Inflammatory macrophage (primary cell): Measurements from ENCODE around the gene ARSI.

Experiments used
- DNase-seq, 2 donors: peaks; one replicate each; pipeline ENCODE4 v3.0.0-alpha.2; 2020 to 2022

The ARSI gene

DNA sequence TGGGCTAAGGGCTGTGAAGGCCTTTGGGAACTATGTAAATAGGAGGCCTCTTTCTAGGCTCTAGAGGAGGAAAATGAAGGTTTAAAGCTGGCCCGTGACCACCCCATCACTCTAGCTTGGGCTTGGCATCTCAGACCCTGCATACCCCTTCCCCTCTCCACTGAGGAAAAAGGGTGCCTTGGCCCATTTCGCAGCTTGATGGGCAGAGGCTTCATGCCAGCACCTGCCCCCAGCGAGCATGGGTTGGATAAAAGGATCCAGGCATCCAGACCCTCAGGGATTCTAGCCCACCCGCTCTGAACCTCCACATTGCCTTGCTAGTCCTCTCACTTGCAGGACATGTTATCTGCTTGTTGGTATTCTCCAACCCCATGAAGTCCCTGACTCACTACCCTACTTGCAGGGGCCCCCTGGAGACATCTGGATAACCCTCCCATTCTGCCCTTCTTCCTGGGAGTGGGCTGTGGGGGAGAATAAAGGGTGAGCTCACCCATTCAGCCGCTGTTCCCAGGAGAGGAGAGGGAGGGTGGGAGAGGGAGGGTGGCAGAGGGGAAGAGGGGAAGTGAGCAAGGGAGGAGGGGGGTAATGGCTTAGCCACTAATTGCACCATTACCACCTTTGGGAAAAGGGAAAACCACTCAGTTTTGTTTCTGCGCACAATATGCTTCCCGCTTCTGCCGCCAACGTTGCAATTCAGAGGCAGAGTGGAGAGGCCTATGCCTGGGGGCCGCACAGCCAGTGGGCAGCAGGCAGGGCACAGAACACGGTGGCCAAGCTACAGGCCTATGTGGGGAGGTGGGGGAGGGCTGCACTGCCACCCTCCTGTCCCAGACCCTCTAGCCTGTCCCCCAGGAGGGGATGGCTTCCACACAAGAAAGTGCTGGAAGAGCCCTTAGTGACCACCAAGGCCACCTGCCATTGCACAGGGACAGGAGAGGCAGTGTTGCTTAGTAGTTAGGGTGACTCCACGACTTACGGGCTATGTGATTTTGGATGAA, 11.0 kb downstream of the ARSI start:
- DNase-seq: no peak

DNA sequence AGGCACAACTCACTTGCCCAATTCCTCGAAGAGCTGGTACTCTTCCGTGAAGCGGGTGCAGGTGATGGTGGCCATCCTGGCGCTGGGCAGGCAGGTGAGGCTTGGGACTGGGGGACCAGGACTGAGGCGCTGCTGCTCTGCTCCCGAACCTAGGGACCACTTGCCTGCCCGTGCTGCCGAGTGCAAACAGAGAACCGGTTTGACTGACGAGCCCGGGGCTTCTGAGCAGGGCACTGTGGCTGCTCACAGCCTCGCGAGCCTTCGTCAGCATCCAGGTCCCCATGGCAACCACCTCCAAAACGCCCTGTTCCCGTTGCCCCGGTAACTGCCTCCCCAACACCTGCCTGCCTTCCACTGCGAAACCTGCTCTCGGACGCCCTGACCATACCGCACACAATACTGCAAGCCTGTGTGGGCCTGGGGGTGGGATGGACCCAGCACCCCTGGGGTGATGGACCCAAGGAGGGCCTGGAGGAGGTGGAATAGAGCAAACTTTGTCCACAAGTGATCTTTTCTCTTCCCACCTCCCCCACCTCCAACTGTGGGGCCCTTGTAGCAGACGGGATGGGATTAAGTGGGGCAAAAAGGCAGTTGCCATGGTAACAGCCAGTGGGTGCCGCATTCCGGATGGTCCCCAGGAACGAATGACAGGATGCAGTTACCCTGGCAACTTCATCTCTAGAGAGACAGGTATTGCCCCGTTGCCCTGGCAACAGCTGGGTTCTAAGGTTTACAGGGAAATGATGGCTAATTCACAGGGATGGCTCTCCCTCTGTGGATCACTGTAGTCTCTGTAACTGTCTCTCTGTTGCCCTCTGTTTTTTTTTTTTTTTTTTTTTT, 12.9 kb downstream of the ARSI start, which contains the start of gene CAMK2A:
Gene CAMK2A, minus strand, starts transcription at position 223 of the 840 bp plus-strand sequence. Its CDS starts 148 bp downstream, at position 75.
- DNase-seq: no peak

DNA sequence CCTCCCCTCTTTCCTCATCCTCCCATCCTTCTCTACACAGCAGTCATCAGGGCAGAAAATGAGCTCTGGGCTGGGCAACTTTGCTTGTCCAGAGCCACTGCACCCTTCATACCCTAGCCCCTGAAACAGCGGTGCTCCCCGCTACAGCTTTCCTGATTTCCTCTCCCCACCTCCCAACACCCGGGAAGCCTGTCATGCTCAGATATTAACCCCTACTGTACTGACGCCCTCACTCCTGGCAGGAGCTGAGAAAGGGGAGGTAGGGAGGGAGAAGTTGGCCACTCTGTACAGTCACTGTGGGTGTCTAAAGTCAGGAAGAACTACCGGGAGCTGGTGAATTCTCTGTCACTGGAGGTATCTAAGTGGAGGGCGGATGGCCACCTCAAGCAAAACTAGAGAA, 13.9 kb downstream of the ARSI start:
- DNase-seq: no peak

DNA sequence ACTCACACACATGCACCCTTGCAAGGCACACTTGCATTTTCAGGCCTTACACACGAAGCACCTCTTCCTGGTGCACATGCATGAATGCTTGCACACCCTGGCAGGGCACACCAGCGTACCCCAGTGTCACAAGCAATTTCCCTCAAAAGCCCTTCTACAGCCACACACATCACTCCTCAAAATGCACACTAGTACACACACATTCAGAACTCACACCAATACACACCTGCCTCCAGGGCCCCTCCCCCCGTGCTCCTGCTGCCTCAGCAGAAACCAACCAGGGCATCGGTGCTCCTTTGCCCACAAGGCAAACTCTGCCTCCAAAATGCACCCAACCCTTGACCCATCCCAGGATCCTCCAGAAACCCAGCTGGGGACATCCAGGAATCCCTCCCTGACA, 14.3 kb downstream of the ARSI start:
- DNase-seq: no peak

DNA sequence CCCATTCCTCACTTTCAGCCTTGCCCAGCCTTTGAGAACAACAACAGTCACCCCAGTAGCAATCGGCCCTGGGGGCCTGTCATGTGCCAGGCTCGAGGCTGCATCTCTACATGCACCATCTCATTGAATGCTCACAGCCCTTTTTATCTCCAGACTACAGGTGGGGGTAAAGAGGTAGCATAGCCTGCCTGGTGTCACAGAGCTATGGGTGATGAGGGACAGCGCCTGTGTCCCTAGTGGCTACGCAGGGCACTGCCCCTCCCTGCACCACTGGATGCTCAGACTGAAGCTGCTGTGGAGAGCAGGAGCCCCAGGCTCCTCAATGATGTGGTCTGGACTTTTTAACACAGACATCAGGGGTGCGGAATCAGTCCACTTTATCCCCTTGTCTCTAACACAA, 15.9 kb downstream of the ARSI start:
- DNase-seq: peak in 1 of 2 donors; percentile 13

DNA sequence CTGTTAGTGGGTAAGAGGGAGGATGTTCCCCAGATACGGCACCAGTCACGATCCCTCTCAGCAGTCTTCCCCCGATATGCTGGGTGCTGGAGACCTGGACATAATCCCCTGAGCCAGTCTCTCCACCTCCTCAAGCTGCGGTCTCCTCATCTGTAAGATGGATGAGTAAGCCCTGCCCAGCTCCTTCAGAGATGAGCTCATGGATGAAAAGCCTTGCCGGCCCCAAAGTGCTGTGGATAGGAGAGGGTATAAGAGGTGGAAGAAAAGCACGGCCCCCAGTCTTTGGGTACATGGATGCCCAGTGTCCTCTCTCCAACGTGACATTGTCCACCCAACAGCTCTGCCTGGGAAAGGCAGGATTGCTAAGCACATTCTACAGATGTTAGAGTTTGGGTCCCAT, 17.6 kb downstream of the ARSI start:
- no peak for DNase-seq

DNA sequence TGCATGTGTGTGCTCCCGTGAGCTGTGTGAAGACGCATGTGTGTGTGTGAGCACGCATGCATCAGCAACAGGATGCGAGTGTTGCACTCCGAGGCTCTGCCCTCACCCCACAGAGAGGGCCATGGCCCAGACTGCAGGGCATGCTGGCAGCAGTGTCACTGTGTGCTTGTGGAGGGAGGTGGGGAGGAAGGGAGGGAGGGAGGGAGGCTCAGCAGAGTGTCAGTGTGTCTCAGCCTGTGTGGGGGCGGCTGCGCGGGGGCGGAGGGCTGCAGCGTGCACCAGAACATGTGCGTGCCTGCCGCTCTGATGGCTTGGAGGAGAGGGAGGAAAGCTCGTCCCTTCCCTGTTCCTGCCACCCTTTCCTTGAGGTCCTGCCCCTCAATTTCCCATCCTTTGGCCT, 18.4 kb downstream of the ARSI start:
- no peak for DNase-seq

DNA sequence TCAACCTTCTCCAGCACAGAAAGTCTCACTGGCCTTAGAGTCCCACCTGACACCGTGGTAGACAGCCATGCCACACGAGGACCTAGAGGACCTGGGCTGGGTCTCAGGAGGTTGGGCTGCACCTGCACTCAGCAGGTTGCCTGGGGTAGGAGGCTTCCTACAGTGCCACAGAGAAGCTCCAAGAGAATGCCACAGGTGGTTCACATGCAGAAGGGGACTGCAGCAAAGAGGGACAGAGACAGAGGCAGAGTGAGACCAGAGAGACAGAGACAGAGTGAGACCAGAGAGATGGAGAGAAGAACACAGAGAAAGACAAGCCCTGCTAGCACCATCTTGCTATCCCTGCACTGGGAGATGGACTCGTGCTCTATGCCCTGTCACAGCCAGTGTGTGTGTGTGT, 18.8 kb downstream of the ARSI start:
- no peak for DNase-seq

DNA sequence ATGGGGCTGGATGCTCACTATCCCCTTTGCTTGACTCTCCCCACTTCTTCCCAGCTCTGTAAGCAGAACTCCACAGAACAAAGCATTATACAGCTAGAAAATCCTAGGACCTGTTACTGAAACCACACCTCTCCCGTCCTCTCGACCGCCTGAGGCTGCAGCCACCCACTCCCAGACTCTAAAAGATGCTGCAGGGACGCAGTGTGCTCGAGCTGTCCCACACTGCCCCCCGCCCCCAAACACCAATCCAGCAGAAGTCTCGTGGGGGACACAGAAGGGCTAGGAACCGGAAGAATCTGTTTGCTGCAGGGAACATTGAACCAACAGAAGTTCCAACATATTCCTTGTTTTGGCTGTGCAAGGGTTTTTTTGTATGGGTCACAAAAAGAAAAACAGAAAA, 20.7 kb downstream of the ARSI start:
- no peak for DNase-seq

DNA sequence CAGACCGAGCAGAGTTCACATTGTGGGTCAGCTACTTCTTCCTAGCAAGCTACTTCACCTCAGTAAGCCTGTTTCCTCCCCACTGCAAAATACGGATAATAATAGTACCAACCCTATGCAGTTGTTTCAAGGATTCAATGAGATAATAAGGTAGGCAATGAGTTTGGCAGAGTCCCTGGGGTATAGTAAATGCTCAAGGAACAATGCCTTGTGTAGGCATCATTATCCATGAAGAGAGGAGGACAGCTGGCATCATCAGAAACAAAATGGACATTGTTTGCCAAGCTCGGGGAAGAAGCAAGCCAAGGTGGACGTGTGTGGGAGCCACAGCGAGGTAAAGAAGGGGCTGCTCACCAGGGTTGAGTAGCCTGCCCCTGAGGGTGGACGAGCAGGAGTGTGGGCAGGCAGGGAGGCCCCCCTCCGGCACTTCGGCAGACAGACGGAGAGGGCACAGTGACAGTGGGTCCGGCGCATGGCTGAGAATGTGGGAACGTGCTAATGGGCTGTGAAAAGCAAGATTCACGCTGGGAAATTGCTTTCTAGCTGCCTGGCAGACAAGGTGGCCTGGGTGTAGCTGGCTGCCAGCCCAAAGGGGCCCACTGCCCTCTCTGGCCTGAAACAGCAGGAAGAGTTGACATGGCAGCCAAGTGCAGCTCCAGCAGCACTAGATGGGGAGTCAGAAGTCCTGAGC, 23.2 kb downstream of the ARSI start:
- DNase-seq: no peak

DNA sequence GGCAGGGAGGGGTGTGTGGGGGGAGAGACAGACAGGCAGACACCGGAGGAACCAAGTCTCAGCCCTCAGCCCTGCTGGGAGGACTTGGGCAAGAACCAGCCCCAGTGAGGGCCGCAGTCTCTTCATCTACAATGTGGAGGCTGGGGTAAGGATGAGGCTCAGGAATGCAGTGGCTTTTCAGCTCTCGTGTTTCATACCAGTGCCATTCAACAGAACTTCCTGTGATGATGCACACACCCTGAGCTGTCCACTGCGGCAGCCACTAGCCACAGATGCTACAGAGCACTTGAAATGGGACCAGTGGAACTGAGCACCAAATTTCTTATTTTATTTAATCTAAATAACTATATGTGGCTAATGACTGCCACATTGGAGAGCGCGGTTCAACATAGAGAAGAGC, 23.8 kb downstream of the ARSI start:
- DNase-seq: no peak

DNA sequence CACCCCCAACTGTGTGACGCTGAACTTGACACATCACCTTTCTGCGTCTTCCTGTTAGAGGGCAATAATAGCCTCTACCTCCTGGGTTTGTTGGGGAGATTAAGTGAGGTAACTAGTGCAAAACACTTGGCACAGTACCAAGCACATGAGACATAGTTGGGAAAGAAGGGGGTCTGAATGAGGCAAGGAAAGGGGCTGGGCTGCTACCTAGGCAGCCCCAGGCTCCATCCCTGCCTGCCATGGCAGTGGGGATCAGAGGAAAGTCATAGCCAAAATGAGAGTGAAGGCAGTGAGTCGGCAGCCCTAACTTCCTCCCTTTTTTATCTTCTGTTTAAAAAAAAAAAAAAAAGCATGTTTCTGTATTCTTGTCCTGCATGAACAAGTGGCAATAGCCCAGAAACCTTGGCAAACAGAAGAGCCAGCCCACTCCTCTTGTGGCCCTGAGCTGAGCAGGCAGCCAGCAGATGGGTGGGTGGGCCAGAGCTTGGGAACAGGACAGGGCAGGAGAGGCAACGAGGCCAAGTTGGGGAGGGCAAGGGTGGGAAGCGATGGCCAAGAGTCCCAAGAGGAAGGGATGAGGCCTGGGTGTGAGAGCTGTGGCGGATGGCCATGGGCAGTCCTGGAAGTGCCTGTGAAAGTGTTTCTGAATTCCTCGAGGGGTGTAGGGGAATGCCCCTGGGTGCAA, 24.5 kb downstream of the ARSI start:
- no peak for DNase-seq

DNA sequence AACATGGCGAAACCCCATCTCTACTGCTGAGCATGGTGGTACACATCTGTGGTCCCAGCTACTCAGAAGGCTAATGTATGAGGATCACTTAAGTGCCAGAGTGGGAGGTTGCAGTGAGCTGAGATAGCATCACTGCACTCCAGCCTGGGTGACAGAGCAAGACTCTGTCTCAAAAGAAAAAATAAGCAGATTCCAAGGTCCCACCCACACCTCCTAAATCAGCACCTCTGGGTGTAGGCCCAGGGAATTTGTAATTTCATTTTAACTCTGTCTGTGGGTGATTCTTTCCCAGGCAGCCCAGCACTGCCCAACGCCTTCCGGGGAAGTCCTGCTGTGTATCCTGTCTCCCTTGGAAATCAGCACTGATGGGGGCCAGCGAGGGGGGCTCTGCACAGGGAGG, 25.7 kb downstream of the ARSI start:
- no peak for DNase-seq

DNA sequence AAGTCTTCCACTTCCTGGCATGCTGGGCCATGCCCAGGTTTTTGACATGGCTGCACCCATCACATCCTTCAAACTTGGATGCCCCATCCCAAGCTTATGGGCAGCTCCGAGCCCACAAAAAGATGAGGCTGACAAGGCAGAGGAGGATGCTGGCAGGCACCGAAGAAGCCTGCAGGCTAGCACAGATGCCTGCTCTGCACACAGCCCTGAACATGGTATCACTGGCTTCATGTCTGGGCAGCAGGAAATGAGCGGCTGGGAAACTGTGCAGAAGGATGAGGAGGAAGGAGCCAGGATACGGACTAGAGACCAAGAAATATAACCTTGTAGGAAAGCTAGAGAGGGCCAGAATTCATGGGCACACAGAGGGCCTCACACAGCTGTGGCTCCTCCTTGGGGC, 27.9 kb downstream of the ARSI start:
- no peak for DNase-seq

DNA sequence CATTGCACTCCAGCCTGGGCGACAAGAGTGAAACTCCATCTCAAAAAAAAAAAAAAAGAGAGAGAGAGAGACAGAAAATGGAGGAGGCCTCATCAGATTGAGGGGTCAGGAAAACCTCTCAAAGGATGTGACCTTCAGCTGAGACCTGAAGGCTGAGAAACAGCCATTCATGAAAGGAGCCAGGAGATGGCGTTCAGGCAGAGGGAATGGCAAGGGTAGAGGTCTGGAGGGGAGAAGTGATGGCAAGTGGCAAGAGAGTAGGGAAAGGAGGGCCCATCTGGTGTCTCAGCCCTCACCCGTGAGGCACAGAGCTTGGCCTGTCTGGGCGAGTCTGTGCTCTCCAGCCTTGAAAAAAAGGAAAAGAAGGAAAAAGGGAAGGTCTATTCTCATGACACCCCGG, 30.2 kb downstream of the ARSI start:
- DNase-seq: peak; percentile 15 to 26

DNA sequence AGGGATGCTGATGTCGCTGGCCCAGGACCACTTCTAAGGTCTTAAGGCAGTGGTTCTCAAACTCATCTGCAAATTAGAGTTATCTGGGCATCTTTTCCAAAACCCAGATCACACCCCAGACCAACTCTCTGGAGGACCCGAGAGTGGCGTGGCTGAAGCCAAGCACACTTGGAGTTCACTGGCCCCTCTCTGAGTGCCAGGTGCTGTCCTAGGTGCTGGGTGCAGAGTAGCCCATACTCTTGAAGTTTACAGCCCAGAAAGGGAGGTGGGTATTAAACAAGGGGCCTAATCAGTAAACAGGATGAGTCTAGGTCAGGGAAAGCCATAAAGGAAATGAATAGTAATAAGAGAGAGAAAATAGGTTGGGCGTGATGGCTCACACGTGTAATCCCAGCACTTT, 30.8 kb downstream of the ARSI start:
- no peak for DNase-seq

DNA sequence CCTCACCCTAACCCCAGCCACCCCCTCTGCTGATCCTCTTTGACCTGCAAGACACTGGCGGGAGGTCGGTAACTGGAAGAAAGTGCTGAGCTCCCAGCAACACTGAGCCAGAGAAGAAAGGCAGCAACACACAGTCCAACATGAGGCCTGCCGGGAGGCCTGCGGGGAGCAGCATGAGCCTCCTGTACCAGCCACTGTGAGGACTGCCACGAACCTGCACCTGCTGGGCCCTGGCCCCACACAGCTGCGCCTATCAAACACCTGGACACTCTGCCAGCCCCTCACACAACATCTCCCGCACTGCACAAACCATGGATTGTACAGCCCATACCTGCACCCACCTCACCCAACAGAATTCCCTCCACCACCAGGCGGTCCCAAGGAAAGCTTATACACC, 31.4 kb downstream of the ARSI start:
- no peak for DNase-seq

DNA sequence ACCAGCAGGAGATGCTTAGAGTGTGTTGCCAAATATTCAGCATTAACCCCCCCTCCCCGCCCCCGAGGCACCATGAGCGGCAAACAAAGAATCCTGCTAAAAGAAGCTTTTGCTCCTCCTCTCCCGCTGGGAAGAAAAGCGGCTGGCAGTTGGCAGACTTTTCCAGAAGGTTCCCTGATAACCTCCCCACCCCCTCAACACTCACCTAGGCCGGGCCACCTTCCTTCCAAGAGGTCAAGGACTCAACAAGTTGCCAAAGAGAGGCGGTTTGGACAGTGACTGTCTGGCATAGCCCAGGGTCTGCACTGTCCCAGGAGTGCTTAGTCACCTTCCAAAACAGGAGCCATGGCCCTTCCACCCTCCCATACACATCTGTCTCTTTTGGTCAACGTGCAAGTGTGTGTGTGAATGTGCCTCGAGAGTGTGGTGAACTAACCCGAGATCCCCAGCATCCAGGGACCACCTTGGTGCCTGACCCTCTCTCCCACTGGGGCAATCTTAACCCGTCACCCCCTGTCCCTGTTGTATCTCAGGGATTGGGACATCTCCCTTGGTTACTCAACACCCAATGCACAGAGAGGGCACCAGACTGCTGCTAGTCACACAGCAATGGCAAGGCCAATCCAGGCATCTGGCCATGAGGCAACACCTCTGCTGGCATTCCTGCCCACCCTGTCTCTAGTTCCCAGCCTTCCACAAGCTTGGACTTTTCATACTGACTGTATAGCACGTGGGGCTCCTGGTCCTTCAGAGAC, 32.0 kb downstream of the ARSI start:
- no peak for DNase-seq

DNA sequence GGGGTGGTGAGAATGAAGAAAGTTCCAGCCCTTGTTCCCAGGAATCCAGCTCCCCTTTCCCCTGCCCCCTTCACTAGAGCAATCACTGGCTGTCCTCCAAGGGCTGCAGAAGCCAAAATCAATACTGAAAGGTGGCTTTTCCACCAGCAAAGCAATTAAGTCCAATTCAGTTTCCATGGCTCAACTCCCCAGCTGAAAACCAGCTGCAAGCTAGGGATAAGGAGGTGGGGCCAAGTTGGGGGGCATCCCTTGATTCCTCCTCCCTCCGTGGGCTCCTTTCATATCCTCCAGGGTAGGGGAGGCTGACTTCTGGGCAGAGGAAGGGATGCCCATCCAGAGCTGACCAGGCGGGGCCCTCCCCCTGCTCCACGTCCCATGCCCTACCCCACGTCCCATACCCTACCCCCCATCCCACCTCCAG, 35.8 kb downstream of the ARSI start:
- DNase-seq: no peak

DNA sequence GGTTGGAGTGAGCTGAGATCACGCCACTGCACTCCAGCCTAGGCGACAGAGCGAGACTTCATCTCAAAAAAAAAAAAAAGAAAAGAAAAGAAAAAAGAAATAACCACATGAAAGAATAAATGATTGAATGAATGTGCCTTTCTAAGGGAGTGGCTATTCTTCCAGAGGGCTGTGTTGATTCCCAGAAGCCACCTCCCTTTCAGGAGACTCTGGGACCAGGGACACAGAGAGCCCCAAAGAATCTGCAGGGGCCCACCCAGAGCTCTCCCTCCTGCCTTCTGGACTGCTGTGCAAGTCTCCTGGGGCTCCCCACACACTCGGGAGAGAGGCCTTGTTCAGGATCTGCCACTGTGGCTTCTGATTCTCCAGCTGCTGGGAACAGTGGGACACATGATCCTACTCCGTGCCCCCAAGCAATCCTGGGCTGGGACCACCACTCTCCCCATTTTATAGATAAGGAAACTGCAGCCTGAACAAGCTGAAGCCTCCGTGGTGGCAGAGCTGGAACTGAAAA, 36.8 kb downstream of the ARSI start:
- DNase-seq: no peak
